Measurements from ENCODE around the gene VAPA.
"Not testable (repeated sequence)": the region's sequence is repeated elsewhere in the genome, so short reads cannot be mapped to it uniquely, and the experiment has no call there.

VAPA gene

DNA sequence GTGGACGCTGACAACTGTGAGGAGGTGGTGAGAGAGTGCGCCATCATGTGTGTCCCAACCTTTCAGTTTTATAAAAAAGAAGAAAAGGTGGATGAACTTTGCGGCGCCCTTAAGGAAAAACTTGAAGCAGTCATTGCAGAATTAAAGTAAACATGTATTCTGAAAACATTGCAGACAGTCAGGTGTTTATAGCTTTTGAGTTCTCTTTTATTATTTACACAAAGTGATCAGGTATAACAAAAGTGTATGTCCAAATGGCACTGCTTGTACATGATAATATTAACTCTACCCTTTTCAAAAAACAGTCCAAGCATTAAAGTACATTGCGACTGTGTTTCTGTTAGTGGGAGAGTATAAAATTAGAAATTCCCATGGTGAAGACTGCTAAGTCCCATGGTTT is 25.8 kb upstream of the VAPA start:
- no peak for DNase-seq

DNA sequence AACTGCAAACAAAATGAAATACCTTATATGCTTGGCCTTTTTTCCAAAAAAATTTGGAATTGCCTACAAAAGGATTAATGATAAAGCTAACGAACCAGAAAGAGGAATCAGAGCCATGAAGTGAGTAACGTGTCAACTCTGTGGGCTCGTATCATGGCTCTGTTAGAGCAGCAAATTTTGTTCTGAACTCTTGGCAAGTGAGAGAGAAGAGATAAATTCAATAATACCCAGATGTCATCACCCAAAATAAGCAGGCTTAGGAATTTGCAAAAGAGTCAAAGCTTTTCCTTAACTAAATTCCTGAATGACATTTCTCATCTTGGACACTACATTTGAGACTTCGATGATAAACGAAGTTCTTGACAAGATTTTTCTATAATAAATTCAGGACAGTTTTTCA is 23.6 kb upstream of the VAPA start:
- no peak for DNase-seq

- DNase-seq, result no peak
Measured at GRCh38 chr18:9890957-9891356, 22.9 kb upstream of the VAPA start.

DNA sequence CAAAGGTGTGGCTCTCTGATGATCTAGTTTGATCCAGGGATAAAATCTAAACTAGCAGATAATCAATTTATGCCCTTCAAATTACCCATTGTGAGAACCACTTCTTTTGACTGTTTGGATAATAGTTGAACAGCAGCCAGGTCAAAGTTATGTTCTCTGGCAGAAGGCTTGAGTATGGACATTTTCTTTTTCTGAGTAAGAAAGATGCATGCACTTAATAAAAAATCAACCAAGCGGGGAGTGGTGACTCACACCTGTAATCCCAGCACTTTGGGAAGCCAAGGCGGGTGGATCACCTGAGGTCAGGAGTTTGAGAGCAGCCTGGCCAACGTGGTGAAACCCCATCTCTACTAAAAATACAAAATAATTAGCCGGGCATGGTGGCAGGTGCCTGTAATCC is 22.3 kb upstream of the VAPA start:
- not testable (repeated sequence) for DNase-seq

DNA sequence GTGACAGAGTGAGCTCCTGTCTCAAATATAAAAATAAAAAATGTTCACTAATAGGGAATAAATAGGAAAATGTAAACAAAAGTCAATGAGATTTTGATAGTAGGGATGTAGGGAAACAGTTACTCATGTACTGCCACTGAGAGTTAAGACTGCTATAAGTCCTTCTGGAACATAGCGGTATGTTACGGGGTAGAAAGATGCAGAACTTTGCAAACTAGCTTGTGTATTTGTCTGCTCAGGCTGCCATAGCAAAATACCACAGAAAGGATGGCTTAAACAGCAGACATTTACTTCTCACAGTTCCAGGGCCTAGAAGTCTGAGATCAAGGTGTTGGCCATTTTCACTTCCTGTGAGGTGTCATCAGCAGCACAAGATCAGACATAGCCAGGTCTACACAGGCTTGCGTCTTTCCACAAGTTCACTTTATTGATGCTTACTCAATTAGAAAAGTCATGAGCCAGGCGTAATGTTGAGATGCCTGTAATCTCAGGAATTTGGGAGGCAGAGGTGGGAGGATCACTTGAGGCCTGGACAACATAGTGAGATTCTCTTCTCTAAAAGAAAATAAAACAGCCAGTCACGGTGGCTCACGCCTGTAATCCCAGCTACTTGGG is 19.3 kb upstream of the VAPA start:
- no peak for DNase-seq

DNA sequence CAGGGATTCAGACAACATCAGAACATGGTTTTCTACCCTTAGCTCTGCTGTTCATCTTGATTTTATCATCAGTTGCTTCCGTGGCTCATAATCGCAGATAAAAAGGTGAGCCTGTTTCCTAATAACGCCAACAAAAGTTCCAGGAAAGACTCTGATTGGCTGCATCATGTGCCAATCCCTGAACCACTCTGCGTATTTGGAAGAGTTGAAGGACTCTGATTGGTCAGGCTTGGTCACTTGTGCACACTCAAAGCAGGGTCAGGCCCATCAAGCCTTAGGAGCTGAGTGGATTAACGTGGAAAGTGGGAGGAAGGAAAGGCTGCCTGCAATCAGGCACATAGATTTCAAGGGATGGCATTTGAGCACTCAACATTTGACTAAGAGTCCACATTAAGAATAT is 16.7 kb upstream of the VAPA start:
- DNase-seq, result no peak

DNA sequence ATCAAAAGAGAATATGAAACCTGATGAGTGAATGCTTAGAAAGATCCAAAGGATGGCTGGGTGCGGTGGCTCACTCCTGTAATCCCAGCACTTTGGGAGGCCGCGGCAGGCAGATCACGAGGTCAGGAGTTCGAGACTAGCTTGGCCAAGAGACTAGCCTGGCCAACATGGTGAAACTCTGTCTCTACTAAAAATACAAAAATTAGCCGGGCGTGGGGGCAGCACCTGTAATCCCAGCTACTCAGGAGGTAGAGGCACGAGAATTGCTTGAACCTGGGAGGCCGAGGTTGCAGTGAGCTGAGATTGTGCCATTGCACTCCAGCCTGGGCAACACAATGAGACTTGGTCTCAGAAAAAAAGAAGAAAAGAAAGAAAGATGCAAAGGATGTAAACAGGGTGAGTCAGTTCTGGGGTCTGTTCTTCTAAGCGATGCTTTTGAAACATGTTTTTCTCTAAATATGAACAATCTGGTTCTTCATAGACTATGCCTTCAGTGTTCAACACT is 16.0 kb upstream of the VAPA start:
- not testable (repeated sequence) for DNase-seq

GRCh38 chr18:9898792-9899549 is 14.8 kb upstream of the VAPA start:
- peak in 1 of 2 experiments; percentile 47 for DNase-seq

GRCh38 chr18:9899550-9899930 is 14.3 kb upstream of the VAPA start:
- DNase-seq, result not testable (repeated sequence)

DNA sequence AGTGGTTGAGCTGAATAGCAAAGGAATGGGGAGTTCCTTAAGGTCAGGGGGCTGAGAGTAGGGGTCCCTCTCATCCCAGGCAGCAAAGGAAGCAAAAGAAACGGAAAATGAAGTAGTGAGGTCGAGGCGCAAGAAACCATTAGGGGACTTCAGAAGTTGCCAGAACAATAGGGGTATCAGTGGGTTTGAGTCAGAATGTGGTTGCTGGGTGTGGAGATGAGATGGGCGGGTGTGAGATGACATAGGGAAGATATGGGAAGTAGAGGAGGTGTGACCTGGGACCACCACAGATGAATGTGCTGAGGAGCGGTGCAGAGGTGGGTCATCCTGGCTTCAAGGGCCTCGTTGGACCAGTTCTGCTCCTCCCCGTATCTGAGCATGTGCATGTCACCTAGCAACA is 13.1 kb upstream of the VAPA start:
- no peak for DNase-seq

DNA sequence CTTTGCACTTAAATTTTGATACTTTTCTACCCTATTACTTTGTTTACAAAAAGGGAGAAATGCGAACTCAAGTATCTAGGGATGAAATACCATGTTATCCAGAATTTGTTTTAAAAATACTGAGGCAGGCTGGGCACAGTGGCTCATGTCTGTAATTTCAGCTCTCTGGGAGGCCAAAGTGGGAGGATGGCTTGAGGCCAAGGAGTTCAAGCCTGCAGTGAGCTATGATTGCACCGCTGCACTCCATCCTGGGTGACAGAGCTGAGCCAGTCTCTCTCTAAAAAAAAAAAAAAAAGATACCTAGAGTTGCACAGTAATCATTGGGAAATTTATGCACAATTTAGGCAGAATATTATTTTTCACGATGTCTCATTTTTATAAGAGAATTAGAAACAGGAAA is 12.4 kb upstream of the VAPA start:
- DNase-seq, result no peak

DNA sequence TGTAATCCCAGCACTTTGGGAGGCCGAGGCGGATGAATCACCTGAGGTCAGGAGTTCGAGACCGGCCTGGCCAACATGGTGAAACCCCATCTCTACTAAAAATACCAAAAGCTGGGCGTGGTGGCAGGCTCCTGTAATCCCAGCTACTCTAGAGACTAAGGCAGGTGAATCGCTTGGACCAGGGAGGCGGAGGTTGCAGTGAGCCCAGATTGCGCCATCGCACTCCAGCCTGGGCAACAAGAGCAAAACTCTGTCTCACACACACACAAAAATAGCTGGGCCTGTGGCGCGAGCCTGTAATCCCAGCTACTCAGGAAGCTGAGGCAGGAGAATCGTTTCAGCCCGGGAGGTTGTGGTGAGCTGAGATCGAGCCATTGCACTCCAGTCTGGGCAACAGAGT is 11.6 kb upstream of the VAPA start:
- DNase-seq, result not testable (repeated sequence)

GRCh38 chr18:9902832-9903231 is 11.0 kb upstream of the VAPA start:
- peak; percentile 89 to 95 for DNase-seq

- no peak for DNase-seq
Measured at GRCh38 chr18:9905401-9905922, 8.4 kb upstream of the VAPA start.

- DNase-seq, result no peak
Measured at GRCh38 chr18:9906481-9906880, 7.3 kb upstream of the VAPA start.

DNA sequence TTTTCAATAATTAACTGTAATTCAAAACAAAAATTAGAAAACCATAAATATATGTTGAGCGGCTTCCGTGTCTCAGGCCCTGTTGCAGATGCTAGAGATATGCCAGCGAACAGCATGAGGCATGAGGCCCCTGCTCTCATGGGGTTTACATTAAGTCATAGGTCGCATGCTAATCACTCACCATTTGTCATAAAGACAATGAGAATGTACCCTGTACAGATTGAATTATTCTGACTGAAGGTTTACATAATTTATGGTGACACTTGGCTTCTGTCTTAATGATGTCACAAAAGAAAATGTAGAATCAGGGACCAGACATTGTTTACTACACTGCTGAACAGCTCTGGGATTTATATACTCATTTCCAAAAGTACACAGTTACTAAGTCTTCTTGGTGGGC is 5.9 kb upstream of the VAPA start:
- DNase-seq, result no peak

- DNase-seq, result no peak
Measured at GRCh38 chr18:9910071-9910470, 3.7 kb upstream of the VAPA start.

GRCh38 chr18:9910661-9911060 is 3.2 kb upstream of the VAPA start:
- DNase-seq, result no peak

DNA sequence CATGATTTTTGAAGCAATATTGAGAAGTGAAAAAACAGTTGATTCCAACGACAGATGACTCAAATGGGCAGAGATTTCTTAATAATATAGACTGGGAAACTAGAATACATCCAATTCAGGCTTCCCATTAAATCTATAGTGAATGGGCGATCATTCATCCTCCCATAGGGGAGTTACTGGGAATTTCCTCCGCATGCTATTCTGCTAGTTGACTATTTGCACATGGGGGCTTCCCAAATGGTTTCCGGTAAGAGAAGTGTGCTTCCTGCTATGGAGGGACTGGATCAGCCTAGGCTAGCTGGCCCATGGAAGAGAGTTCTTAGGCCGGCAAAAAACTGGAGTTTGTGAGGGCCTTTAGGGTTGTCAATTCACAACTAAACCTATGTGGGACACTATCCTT is 2.6 kb upstream of the VAPA start:
- no peak for DNase-seq

DNA sequence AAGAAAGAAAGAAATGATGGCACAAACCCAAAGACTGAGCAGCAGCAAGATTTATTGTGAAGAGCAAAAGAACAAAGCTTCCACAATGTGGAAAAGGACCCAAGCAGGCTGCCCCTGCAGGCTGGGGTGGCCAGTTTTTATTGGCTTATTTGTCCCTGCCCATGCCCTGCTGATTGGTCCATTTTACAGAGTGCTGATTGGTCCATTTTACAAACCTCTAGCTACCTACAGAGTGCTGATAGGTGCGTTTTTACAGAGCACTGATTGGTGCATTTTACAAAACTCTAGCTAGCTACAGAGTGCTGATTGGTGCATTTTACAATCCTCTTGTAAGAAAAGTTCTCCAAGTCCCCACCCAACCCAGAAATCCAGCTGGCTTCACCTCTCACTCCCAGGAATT is 1.5 kb upstream of the VAPA start:
- not testable (repeated sequence) for DNase-seq

DNA sequence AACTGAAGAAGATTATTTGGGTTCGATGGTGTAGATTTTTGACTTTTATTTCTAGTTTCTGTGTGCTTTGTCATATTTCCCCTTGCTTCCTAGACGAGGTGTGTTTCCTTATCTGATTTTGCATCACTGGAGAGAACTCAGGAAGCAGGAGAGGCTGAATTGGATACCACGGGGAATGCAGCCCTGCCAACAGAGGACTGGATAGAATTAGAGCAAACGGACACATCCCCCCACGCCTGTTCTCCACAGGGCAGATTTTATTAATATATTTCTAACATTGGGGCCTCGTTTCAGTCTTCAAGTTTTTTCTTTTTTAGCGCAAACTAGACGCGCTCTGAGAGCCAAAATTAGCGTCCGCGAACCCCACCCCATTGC is 678 bp upstream of the VAPA start:
- DNase-seq, result no peak

DNA sequence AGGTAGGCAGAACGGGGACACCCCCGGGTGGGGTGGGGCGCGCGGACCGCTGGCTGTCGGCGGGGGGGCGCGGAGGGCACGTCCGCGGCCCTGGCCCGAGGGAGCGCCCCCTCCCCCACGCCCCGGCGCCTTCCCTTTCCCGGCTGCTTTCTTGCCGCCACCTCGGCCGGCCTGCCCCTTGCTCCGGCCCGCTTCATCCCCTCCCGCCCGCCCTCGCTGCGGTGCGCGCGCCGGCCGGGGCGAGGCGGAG is 443 bp downstream of the VAPA start:
- DNase-seq, result no peak

DNA sequence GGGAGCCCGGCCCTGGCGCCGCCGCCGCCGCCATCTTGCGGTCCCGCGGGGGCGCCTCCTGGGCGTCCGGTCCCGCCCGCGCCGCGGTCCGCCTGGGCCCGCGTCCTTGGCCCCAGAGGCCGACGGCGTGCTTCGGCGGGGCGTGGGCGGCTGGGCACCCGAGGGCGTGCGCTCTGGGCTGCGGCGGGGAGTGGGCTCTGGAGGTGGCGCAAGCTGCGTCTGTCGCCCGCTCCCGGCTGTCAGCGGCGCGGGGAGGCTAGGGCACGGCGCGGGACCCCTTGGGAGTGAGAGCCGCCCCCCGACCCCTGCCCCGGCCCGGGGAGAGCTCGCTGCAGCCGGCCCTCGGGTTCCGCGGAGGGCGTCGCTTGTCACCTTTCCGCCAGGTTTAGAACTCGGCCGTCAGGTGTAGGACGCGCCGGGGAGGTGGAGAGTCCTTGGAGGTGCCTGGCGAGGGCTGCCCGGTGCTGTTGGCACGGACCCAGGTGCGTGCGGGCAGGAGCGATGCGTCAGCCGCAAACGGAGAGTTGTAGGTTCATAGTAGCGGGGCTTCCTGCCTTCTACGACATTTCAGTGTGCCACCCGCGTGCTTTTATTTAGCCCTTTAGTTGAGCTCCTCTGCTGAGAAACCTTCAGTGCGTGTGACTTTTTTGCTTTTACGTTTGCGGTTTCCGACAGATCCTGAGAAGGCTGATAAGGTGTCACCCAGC is 921 bp downstream of the VAPA start:
- DNase-seq, result peak in 1 of 2 experiments; percentile 14

Measured in NCI-H524 (cell line).